GM21526 (cell line): ENCODE data around the gene CAMTA2.
"Not testable (repeated sequence)": the region's sequence is repeated elsewhere in the genome, so short reads cannot be mapped to it uniquely, and the experiment has no call there.

Experiments used
- ATAC-seq: cut with Tn5 transposase; IDR thresholded peaks from one replicate; pipeline ENCODE4 v1.9.1; 2021; ENCODE audit warnings: moderate library complexity; ENCODE audit not compliant: unreplicated experiment, low FRiP score

CAMTA2 gene

GRCh38 chr17:4986951-4987766 lies at the start of gene CAMTA2:
Gene CAMTA2 (minus strand): TSS chr17:4987675. CDS start chr17:4986222, 1,453 bp downstream.
- peak; percentile 49 for ATAC-seq

DNA sequence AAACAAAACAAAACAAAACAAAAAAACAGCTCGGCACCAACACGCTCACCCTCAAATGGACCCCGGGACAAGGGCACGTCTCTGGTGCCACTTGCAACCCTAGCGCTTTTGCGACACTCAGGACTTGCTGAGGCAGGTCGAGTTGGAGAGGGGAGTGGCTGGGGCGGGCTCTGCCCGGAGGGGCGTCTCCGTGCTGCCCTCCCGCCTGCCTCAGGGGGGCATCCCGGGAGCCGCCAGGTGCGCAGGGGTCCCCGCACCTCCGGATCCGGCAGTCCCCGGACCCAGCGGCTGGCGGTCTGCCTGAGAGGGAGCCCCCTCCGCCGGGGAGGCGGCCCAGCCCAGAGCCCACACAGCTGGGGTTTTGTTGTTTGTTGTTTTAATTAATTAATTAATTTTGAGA lies 47.8 kb upstream of the CAMTA2 start, which contains the start of gene SLC52A1:
SLC52A1 (minus strand) TSS at position 112 of the 400 bp plus-strand sequence. CDS start 820 bp downstream, outside the sequence.
- no peak for ATAC-seq

DNA sequence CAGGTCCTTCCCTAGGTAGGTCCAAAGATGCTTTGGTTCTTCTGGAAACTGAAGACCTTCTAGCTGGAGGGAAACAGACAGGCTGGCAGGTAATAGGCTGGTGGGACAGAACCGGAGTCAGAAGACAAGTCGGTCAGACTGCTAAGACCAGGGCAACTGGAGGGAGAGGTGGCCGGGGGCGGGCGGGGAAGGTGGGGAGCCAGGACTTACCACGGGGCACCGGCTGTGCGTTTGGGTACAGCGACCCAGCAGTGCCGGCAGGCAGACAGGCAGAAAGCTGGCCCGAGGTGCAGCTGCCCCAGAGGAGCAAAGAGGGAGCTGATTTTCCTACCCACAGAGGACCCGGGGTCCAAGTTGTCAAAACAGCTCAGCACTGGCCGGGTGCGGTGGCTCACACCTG lies 47.2 kb upstream of the CAMTA2 start:
- ATAC-seq, result no peak

DNA sequence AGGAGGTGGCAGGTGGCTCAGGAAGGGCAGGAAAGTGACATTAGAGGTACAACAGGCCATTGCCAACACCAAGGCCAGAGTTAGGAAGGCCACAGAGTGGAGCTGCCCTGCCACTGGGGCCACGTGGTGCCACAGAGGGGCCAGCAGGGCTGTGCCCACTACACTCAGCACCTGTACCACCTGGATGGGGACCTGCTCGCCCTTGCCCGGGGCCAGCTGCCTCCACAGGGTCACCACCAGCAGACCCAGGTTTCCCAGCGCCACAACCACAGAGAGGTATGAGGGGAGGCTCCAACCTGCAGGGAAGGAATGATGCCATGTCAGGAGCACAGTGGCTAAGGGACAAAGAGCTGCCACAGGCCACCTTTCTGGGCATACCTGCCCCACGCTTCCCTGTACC lies 46.6 kb upstream of the CAMTA2 start:
- no peak for ATAC-seq

- no peak for ATAC-seq
These were observed 46.0 kb upstream of the CAMTA2 start for GRCh38 chr17:5033352-5034015.

DNA sequence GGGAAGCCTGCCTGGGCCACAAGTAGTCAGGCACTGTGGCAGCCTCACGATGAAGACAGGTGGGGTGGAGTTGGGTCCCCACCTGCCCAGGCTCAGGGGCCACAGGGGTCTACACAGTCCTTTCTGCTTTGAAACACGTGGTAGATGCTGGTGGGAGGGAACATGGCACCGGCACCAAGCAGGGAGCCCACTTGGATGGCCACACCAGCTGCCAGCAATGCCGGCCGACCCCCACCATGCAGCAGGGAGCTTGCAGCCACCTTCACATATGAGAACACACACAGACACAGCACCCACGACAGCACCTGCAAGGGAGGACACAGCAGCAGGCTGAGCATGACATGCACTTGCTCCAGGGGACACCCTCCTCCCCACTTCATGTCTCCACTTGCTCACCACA lies 45.4 kb upstream of the CAMTA2 start:
- ATAC-seq, result no peak

DNA sequence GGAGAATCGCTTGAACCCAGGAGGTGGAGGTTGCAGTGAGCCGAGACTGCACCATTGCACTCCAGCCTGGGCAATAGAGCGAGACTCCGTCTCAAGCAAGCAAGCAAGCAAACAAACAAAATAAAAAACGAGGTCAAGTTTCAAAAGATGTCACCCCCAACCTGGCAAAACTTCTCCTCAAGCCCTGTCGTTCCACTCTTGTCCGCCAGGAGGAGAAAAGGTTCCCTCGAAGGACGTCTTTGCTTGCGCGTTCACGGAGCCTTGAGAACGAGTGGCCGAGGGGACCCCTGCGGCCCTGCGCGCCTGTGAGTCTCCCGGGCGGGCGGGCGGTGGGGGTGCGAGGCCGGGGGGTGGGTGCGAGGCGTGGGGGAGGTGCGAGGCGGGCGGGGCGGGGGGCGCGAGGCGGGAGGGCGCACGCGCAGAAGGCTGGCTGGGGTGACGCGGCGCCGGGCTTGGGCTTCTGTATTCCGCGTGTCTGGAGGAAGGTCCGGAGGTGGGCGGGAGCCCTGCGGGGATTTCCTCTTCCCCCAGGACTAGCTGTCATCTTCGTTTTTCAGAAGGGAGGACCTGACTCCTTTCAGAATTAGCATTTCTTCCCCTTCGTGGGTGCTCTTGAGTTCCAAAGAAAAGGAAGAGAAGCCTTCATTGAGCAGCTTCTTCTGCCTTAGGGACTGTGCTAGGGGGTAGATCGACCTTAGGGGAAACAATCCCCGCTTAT lies 44.0 kb upstream of the CAMTA2 start:
- ATAC-seq, result no peak

DNA sequence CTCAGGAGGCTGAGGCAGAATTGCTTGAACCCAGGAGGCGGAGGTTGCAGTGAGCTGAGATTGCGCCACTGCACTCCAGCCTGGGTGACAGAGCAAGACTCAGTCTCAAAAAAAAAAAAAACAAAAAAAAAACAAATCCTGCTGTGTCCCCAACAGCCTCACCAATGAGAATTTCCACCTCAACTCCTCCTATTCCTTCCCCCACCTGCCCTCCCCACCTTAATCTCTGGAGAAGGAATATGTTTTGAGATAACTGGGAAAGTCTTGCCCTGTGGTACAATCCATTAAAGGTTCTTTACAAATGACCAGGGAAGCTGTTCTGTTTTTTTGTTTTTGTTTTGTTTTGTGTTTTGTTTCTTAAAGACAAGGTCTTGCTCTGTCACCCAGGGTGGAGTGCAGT lies 42.7 kb upstream of the CAMTA2 start:
- not testable (repeated sequence) for ATAC-seq

DNA sequence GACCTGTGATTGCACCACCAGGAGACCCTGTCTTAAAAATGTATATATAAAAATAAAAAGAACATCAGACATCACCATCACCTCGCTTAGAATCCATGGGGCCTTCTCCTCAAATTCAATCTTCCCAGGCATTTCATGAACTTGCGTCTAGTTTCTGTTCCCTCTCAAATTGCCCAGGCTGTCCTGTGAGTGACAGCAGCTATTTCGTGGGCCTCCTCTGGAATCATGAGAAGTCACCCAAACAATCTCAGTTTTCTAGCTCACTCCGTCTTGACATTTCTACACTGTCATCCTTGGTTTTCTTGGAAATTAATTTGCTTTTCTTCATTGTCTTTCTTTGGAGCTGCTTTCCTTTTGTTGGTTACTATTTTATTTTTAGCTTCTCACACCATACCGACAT lies 40.4 kb upstream of the CAMTA2 start:
- ATAC-seq, result no peak

DNA sequence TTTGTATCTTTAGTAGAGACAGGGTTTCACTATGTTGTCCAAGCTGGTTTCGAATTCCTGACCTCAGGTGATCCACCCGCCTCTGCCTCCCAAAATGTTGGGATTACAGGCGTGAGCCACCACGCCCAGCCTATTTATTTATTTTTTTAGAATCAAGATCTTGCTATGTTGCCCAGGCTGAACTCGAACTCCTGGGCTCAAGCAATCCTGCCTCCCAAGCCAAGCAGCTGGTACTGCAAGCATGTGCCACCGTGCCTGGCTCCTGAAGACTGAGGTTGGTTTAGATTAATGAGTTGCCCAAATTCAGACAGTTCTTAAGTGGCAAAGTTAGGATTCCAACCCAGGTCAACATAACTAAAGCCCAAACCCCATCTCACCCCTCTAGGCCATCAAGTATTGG lies 39.8 kb upstream of the CAMTA2 start:
- no peak for ATAC-seq

DNA sequence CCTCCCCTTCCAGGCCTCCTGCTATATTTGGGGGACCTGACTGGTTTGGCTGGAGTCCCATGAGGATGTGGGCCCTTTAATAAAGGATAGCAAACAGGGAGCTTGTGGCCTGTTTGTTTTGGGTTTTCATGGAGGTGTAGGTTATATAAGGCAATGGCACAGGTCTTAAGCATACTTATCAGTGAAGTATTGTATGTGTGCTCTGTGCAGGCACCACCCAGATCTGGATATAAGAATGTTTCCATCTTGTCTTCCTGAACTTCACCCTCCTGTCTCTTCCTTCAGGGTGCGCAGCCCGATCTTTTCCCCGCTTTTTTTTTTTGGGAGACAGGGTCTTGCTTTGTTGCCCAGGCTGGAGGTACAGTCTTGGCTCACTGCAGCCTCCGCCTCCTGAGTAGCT lies 37.1 kb upstream of the CAMTA2 start:
- ATAC-seq, result no peak

DNA sequence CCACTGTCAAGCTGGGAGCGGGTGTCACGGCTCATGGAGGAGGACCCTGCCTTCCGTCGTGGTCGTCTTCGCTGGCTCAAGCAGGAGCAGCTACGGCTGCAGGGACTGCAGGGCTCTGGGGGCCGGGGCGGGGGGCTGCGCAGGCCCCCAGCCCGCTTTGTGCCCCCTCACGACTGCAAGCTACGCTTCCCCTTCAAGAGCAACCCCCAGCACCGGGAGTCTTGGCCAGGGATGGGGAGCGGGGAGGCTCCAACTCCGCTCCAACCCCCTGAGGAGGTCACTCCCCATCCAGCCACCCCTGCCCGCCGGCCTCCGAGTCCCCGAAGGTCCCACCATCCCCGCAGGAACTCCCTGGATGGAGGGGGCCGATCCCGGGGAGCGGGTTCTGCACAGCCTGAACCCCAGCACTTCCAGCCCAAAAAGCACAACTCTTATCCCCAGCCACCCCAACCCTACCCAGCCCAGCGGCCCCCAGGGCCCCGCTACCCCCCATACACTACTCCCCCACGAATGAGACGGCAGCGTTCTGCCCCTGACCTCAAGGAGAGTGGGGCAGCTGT lies 36.2 kb upstream of the CAMTA2 start:
- no peak for ATAC-seq

GRCh38 chr17:5022171-5022711 lies 34.8 kb upstream of the CAMTA2 start:
- ATAC-seq, result no peak

DNA sequence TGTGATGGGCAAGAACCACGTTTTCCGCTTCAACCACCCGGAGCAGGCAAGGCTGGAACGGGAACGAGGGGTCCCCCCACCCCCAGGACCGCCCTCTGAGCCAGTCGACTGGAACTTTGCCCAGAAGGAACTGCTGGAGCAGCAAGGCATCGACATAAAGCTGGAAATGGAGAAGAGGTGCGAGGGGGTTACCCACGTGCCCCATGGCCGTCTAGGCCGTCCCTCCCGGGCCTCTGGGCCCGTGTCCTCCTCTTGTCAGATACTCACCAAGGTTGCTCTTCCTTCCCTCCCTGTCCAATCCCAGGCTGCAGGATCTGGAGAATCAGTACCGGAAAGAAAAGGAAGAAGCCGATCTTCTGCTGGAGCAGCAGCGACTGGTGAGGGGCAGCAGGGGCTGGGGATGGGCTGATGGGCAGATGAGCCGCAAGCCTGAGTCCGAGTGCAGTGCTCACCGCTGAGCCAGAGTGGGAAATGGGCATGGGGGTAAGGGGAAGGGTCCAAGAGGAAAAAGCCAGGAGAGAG lies 33.1 kb upstream of the CAMTA2 start:
- ATAC-seq, result no peak

- no peak for ATAC-seq
These were observed 32.0 kb upstream of the CAMTA2 start for GRCh38 chr17:5019475-5019956.

DNA sequence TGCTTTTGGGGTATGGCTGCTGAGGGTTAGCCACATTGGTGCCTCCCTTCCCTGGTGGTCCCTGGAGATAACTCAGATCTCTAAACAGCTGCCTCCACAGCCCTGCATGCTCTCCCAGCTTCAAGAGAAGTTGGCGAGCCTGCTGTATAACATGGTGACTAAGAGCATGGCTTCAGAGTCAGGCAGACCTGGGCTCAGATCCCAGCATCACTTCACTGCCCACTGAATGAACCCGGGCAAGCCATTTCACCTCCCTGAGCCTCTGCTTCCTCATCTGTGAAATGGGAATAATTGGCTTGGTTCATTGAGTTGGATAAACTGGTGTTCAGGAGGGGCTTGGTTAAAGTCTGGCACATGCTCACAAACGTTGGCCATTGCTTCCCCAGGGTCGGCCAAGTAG lies 26.9 kb upstream of the CAMTA2 start:
- no peak for ATAC-seq

DNA sequence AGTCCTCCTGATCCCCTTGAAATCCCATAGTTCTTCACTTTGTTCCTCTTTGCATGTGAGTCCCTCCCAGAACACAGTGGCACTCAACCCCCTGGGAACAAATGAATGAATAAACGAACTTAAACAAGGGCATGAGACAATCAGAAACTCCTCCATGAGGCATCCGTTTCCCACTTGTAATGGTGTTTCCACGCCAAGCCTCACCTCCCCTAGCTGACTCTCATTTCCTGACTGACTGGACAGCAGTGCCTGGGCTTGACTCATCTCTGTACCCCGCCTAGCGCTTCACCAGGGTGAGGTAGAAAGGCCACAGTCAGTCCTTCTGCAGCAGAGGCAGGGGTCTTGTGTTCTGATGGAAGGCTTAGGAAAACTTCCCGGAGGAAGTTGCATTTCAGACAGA lies 24.5 kb upstream of the CAMTA2 start:
- ATAC-seq, result no peak

DNA sequence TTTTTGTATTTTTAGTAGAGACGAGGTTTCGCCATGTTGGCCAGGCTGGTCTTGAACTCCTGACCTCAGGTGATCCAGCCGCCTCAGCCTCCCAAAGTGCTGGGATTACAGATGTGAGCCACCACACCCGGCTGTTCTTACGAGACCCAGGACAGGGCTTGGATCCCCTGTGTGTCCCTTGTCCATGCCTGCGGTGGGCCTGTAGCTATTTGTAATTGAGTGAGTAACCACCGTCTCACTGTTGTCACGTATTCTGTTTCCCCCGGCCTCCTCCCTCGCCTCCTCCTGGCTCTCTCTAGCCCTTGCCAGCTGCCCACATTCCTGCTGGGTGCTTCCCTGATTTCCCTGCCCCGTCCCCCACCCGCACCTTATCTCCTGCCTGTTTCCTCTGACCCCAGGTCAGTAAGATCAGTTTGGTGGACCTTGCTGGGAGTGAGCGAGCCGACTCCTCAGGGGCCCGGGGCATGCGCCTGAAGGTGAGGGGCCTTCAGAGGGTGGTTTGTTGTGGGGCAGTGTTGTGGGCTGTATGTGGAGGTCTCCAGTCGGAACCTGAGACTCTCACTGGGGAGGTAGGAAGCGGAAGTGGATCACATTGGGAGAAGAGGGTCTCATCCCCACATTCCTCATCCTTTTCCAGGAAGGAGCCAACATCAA lies 15.9 kb upstream of the CAMTA2 start:
- ATAC-seq, result no peak

DNA sequence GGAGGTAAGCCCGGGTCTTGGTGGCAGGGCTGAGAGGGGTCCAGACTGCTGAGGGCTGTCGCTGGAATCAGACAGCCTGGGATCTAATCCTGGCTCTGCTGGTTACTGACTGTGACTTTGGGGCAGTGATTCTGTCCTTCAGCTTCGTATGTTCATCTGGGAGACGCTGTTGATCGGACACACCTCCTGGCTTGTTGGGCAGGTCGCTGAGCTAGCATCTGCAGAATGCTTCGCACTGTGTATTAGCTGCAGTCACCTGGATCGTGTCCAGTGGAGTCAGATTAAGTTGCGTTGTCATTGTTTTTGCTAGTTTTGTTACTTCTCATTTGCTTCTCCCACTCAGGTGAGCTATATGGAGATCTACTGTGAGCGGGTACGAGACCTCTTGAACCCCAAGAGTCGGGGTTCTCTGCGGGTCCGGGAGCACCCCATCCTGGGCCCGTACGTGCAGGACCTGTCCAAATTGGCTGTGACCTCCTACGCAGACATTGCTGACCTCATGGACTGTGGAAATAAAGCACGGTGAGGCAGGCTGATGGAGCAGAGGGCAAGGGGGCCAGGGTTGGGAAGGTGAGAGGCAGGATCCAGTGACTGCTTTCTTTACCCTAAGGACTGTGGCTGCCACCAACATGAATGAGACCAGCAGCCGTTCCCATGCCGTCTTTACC lies 14.8 kb upstream of the CAMTA2 start:
- ATAC-seq, result no peak
